Skeletal muscle cell (primary cell): Measurements from ENCODE around the gene TMEM97.

Experiments
- DNase-seq: peaks from one replicate; pipeline ENCODE4 v3.0.0-alpha.2; 2010; ENCODE audit warnings: low read depth
- H3K4me3 ChIP-seq: 2 replicates; pipeline ENCODE4 v1.5.1; 2011; ENCODE audit warnings: low read depth, mild to moderate bottlenecking, control low read depth, low read length, moderate library complexity

The TMEM97 gene

DNA sequence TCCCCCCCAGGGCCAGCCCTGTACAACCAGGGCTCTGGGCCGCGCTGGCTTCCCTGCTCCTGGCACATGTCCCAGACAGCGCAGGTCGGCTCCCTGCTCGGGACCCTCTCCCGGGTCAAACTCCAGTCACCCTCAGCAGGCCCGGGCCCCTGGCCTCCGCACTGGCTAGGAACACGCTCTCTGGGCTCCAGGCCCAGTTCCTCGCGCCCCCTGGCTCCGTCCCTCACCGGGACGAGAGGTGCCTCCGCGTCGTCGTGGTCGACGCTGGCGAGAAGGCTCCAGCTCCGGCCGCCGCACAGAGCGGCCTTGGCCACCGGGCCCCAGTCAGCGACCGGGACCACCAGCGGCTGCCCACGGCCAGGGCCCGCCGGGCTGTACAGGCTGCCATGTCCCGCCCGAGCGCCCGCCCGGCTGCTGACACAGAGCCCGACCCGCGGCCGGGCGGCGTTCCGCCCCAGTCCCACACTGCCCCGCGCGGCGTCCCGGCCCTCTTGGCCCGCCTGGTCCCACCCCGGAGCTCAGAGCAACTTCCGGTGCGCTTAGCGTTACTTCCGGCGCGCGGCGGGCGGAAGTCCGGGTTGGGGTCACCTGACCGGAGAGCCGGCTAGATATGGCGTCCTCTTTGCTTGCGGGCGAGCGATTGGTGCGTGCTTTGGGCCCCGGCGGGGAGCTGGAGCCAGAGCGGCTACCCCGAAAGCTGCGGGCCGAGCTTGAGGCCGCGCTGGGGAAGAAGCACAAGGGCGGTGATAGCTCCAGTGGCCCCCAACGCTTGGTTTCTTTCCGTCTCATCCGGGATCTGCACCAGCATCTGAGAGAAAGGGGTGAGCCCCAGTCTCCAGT, 38.3 kb downstream of the TMEM97 start, which contains the start of gene POLDIP2:
Gene POLDIP2 (minus strand): TSS at position 467 of the 840 bp plus-strand sequence. CDS start 79 bp downstream, at position 388.
- peak; percentile 80 for DNase-seq
- peak within 1 kb of the TSS; percentile 70 for H3K4me3 ChIP-seq

GRCh38 chr17:28357901-28358197, 38.8 kb downstream of the TMEM97 start:
- H3K4me3 ChIP-seq = peak overlapping the region; percentile 70

DNA sequence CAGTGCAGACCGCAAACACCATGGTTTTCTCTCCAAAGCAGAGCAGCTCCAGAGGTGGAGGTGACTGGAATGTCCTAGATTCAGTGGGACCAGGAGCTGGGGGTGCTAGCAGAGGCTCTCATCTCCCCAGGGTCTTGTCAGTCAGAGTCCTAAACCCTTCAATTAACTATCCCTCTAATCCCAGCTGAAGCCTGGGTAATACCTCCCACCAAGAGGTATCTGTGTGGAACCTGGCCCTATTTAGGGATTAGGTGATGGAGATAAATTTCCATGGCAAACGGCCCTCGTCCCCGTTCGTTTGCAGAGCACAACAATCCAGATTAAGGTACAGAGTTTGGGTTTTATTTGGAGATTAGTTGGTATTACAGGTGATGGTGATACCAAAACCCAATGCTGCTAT, 44.2 kb downstream of the TMEM97 start:
- no peak overlapping the region for H3K4me3 ChIP-seq
- DNase-seq = no peak

More at GRCh38 chr17:28357901-28358197, 38.8 kb downstream of the TMEM97 start:
- no peak for DNase-seq

DNA sequence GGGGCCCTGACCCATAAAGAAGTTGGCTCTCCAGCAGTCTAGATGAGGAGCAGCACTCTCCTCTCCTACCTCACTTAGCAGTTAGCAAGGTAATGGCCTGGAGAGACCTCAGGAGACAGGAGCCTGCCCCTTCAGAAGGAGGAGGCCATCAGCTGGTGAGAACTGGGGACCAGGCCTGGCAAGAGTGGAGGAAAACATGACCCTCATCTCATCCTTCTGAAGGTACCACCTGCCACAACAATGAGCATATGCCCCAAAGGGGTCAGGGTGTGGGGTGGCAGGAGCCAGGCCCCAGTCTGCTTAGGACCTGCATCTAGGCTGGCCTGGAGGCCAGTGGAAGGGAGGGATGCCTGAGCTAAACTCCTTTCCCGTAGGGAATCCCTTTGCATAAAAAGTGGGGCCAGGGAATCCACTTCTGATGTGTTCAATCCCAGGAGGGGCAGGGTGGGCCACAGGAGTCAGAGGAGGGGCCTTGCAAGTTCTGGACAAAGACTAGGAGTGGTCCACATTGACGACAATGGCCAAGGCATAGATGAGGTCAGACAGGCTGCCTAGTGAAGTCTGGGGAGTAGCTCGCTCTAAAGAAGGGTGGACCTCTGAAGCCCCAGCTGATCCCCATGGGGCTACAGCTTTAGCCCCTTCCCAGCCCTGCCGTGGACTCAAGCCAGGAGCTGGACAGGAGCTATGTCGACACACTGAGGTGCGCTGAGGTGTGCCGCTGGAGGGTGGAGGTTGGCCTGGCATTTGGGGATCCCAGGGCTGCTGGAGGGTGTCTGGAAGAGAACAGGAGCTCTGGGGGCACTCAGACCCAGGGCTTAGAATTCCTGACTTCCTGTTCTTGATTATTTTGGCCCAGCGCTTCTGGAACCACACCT, 45.0 kb downstream of the TMEM97 start:
- no peak for DNase-seq

DNA sequence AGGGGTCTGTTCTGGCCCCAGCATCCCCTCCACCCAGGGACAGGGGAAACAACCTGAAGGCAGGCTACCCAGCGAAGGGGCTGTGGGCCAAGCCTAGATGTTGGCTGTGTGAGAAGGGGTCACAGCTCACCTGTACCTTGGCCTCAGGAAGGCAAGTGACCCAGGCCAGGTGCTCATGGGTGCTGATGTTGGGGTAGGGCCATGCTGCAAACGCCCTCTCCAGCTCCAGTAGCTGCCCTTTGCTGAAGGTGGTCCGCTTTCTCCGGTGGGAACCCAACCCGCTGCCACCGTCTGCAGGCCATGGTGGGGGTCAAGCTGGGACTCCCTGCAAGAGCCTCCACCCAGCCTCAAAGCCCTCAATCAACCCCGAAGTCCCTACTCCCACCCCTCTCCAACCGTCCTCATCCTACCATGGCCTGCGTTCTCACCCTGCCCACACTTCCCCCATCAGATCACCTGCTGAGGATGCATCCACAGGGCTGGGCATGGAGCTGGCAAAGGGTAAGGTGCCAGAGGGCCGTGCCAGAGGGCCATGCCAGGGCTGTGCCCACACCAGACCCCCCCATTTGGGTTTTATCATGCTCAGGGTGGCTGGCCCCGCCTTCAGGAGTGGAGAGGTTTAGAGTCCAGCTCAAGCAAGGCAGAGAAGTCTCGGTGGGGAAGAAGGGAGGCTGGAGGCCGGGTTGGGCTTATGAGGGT, 45.8 kb downstream of the TMEM97 start, which contains the start of gene SEBOX:
Gene SEBOX (minus strand): TSS at position 535 of the 699 bp plus-strand sequence. CDS start 48 bp downstream, at position 487.
- no peak within 1 kb of the TSS for H3K4me3 ChIP-seq
- no peak for DNase-seq

More for the DNA sequence above, 45.0 kb downstream of the TMEM97 start:
- H3K4me3 ChIP-seq = no peak overlapping the region

DNA sequence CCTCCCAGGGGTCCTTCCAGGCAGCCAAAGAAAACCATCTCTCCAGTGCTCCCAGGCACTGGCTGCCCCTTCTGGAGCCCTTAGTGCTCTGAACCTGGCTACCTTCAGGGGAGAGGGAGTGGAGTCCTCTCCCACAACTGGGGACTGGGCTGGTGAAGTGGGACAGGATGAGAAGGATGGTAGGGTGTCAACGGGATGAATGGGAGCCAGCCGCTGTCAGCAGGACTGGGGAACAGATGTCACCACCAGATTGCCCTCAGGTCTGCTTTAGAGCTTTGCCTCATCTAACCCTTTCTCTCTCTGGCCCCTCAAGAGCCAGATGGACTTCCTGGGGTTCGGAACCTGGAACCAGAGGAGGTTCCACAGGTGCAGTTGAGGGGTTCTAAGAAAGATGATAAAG, 46.5 kb downstream of the TMEM97 start:
- no peak overlapping the region for H3K4me3 ChIP-seq
- no peak for DNase-seq

- DNase-seq = no peak
- H3K4me3 ChIP-seq = no peak overlapping the region
Observed at GRCh38 chr17:28366605-28367004, 47.6 kb downstream of the TMEM97 start.

DNA sequence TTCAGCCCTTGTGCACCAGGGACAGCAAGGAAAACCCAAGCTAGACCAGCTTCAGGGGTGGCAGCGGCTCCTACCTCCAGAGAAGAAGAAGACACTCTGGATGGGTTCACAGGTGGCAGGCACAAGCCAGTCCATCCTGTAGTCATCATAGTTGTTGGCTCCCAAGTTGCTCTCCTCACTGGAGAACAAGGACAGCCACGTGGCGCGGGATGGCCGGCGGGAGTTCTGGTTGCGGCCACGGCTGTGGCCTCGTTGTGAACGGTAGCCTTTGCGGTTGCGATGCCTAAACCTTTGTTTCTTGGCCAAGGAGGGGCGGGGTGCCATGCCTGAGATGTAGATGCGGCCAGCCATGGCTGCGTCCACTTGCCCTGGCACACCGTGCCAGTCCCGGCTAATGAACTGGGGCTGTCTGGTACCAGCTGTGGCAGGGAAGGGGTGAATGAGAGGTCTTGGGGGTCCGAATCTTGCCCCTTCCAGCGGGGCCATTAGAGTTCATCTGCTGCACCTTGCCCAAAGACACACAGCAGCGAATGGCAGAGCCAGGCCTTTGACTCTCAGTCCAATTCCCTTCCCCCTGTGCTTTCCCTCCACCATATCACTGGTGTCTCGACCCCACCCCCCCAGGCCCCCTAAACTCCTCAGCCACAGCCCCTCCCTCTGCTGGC, 48.8 kb downstream of the TMEM97 start:
- no peak overlapping the region for H3K4me3 ChIP-seq
- no peak for DNase-seq

DNA sequence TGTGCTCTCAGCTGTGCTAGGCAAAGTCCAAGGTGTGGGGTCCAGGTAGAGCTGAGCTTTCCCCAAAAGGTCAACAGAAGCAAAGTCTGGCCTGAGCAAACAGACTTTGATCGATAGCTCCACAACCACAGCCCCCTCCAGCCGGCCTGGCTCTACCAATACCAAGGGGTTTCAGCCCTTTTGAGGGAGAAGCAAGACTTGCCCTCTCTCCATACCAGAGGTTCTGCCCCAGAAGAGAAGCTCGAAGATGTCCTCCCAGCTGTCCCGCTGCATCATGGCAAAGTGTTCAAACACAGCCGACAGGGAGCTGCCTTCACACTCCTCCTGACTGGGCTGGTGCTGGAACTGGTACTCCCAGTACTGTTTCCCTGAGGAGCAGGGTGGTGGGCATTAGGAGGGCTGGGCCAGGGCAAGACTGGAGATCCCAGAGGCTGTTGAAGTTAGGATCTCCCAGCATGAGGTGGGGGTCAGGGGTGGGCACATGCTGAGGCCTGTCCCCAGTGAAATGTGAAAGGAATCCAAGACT, 49.4 kb downstream of the TMEM97 start:
- no peak overlapping the region for H3K4me3 ChIP-seq
- DNase-seq = no peak

- no peak overlapping the region for H3K4me3 ChIP-seq
- no peak for DNase-seq
Observed at GRCh38 chr17:28368915-28369683, 50.1 kb downstream of the TMEM97 start.

GRCh38 chr17:28369684-28370034, 50.7 kb downstream of the TMEM97 start:
- H3K4me3 ChIP-seq = no peak overlapping the region
- DNase-seq = no peak

DNA sequence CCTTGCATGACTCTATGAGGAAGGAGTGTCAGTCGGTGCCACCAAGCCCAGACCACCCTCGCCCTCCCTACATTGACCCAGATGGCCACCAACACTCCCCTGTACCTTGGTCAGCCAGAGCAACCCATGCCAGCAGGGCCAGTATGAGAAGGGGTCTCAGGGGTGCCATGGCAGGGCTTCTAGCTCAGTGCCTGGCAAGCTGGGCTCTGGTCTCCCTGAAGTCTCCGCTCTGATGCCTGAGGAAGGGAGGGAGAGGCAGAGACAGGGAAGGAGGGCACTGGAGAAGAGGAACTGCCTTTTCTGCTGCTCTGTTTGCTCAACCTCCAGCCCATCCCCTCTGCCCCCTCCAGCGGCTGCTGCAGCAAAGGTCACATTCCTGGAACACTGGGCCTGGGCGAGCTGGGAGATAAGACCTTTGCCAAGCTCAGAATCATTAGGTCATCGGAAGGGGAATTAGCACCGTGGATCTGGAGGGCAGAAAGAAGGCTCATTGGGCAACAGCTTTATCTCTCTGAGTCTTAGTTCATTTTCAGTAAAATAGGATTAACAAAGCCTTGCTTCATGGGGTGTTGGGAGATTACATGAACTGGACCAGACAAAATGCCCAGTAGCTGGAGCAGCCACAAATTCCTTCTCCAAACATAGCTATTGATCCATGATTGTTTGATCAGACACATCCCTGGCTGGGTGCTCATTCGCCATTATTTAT, 51.2 kb downstream of the TMEM97 start, which contains the start of gene VTN:
Gene VTN (minus strand): TSS at position 273 of the 709 bp plus-strand sequence. CDS start 104 bp downstream, at position 169.
- peak within 1 kb of the TSS; percentile 71 for H3K4me3 ChIP-seq
- DNase-seq = no peak

DNA sequence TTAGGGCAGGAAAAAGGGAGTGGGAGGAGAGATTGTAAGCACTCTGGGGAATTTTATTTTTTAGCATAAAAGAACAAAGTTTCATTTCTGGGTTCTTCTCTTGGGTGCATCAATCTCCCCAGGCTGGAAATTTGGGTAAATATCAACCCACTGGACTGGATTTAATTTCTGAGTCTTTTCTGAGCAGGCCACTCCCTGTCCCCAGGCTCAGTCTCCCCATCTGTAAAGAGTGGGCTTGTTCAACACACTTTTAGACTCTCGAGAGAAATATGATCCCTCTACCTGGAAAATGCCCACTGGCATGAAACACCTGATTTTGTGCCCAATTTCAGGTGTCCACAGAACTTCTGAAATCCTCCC, 51.7 kb downstream of the TMEM97 start:
- DNase-seq = no peak
- peak overlapping the region; percentile 71 for H3K4me3 ChIP-seq

DNA sequence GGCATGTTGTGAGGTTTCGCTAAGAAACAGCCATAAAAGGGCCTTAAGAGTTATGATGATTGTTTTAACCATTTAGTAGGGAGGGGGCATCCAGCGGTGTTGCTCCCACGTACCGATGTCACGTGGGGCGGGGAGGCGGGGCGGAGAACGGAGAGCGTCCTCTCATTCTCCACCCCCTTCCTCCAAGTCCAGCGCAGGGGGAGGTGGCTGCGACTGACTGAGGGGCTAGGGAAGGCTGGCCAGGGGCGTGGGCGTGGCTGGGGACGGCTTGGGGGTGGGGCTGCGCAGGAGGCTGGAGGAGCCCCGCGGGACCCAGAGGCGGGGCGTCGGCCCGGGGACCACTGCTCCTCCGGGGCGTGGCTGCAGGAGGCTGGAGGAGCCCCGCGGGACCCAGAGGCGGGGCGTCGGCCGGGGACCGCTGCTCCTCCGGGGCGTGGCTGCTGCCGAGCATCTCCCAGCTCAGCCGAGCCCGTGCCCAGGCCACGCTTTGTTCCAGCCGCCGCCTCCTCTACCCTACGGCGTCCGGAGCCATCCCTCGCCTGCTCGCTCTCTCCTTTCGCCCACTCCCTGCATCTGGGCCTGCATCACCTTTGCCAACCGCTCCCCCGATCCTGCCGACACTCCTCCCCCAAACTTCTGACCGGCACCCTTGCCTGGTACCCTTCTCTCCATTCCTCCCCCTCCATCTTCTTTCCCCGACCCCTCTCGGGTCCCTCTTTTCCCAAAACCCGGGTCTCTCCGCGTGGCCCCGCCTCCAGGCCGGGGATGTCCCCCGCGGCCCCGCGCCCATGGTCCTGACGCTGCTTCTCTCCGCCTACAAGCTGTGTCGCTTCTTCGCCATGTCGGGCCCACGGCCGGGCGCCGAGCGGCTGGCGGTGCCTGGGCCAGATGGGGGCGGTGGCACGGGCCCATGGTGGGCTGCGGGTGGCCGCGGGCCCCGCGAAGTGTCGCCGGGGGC, 52.5 kb downstream of the TMEM97 start, which contains the start of gene SARM1:
Gene SARM1 (plus strand): TSS at position 450 of the 958 bp plus-strand sequence. CDS start 339 bp downstream, at position 789.
- peak within 1 kb of the TSS; percentile 71 for H3K4me3 ChIP-seq
- peak; percentile 67 for DNase-seq

GRCh38 chr17:28372203-28372944, 53.4 kb downstream of the TMEM97 start:
- H3K4me3 ChIP-seq = peak overlapping the region; percentile 71

GRCh38 chr17:28372945-28373274, 53.9 kb downstream of the TMEM97 start:
- H3K4me3 ChIP-seq = peak overlapping the region; percentile 71
- no peak for DNase-seq

More at GRCh38 chr17:28372203-28372944, 53.4 kb downstream of the TMEM97 start:
- no peak for DNase-seq
